A673 (cell line): ENCODE data around the gene USH1C. TPM values are rescaled to one million over a fixed set of nuclear protein-coding genes. Genes with fewer than 3 reads are reported as not detected.

ENCODE experiments used
- BruUV-seq: library from RNA; stranded (reverse); fragments of 400-500 nt; replicated peaks from 2 replicates; lab custom pipeline; 2021; lab: Mats Ljungman, UMichigan
- CTCF ChIA-PET: fragments of 300-600 bp; sonication (Branson Sonifier 250); formaldehyde crosslinking; loops from one replicate; lab custom pipeline; 2022; ENCODE audit warnings: antibody characterized with exemption; lab: Charles Lee
- POLR2A ChIA-PET: fragments of 300-600 bp; sonication (Branson Sonifier 250); formaldehyde crosslinking; loops from one replicate; lab custom pipeline; 2022; ENCODE audit warnings: antibody characterized with exemption; ENCODE audit not compliant: low non-redundant PET; lab: Charles Lee
- DNase-seq: peaks from one replicate; pipeline ENCODE4 v3.0.0-alpha.2; 2015; ENCODE audit warnings: low spot score
- H3K27ac ChIP-seq: fragments of 200-600 bp; sonication (generic); 2 replicates; pipeline ENCODE4 v1.5.1; 2016; ENCODE audit warnings: mixed run types, low read depth, mild to moderate bottlenecking, mixed read lengths, antibody characterized with exemption, low read length; ENCODE audit not compliant: poor library complexity, severe bottlenecking
- H3K27me3 ChIP-seq: fragments of 200-600 bp; sonication (generic); replicated peaks from 2 replicates; pipeline ENCODE4 v1.6.1; 2017; ENCODE audit warnings: mixed run types, low read depth, mild to moderate bottlenecking, mixed read lengths, antibody characterized with exemption, low read length; ENCODE audit not compliant: insufficient read depth, poor library complexity
- H3K36me3 ChIP-seq: fragments of 200-600 bp; sonication (generic); 2 replicates; pipeline ENCODE4 v1.6.1; 2016; ENCODE audit warnings: mixed run types, mild to moderate bottlenecking, mixed read lengths, antibody characterized with exemption, low read length; ENCODE audit not compliant: insufficient read depth, poor library complexity, severe bottlenecking
- H3K4me1 ChIP-seq: fragments of 200-600 bp; sonication (generic); 2 replicates; pipeline ENCODE4 v1.6.1; 2017; ENCODE audit warnings: mixed run types, mild to moderate bottlenecking, mixed read lengths, antibody characterized with exemption, low read length; ENCODE audit not compliant: insufficient read depth, poor library complexity, severe bottlenecking
- H3K4me3 ChIP-seq: fragments of 200-600 bp; sonication (generic); 2 replicates; pipeline ENCODE4 v1.5.1; 2016; ENCODE audit warnings: low read depth, mixed run types, mild to moderate bottlenecking, mixed read lengths, low read length; ENCODE audit not compliant: poor library complexity, severe bottlenecking
- H3K9me3 ChIP-seq: fragments of 200-600 bp; sonication (generic); 2 replicates; pipeline ENCODE4 v1.6.1; 2016; ENCODE audit warnings: mixed run types, low read depth, mild to moderate bottlenecking, mixed read lengths, antibody characterized with exemption, low read length; ENCODE audit not compliant: poor library complexity, severe bottlenecking
- CTCF ChIP-seq: fragments of 300-800, 200-600 bp; sonication (generic); conservative IDR thresholded peaks from 2 replicates; pipeline ENCODE4 v1.5.1; 2017; ENCODE audit warnings: low read depth, mild to moderate bottlenecking, antibody characterized with exemption, low read length, moderate library complexity, mixed read lengths
- EZH2 ChIP-seq: fragments of 200-600 bp; sonication (generic); IDR thresholded peaks from 2 replicates; pipeline ENCODE4 v1.6.1; 2017; ENCODE audit warnings: borderline replicate concordance, low read depth, mild to moderate bottlenecking, mixed read lengths, antibody characterized with exemption, low read length; ENCODE audit not compliant: poor library complexity, severe bottlenecking
- intact Hi-C: fragments of 100-400 bp; cut with micrococcal nuclease; formaldehyde crosslinking; loops from one replicate; pipeline ENCODE4 v1.10.0; 2022; ENCODE audit not compliant: unreplicated experiment
- total RNA-seq: library from RNA; stranded (reverse); gene quantifications from 2 replicates; pipeline ENCODE4 v1.2.3, GENCODE V29; 2021

The USH1C gene
- total RNA-seq, 1 experiment from 2014 or later = not detected

- Histone ChIP-seq H3K27ac (no peak overlapping the region), H3K36me3 (no peaks in the 10 kb centered on the region), H3K27me3 (no peaks in the 10 kb centered on the region), H3K4me1 (no peaks in the 10 kb centered on the region), H3K4me3 (no peak overlapping the region), H3K9me3 (no peaks in the 10 kb centered on the region)
- TF ChIP-seq CTCF = no peak
- TF ChIP-seq EZH2 = no peak
- intact Hi-C loops = no loop called here
- POLR2A ChIA-PET = no interaction called here
- CTCF ChIA-PET = no interaction called here
- no peak for DNase-seq
- no TSS peak for BruUV-seq
Measured at GRCh38 chr11:17515443-17516176, 28.6 kb downstream of the USH1C start.

GRCh38 chr11:17514476-17514875 is 29.7 kb downstream of the USH1C start:
- POLR2A ChIA-PET = no interaction called here

GRCh38 chr11:17513853-17514252 is 30.4 kb downstream of the USH1C start:
- Histone ChIP-seq H3K36me3 (no peaks in the 10 kb centered on the region), H3K27ac (no peak overlapping the region), H3K4me1 (no peaks in the 10 kb centered on the region), H3K27me3 (no peaks in the 10 kb centered on the region), H3K4me3 (no peak overlapping the region), H3K9me3 (no peaks in the 10 kb centered on the region)
- no peak for TF ChIP-seq EZH2
- no peak for TF ChIP-seq CTCF
- DNase-seq = no peak
- ChIA-PET CTCF (no interaction called here), POLR2A (no interaction called here)
- no TSS peak for BruUV-seq
- intact Hi-C loops = no loop called here

More at GRCh38 chr11:17514476-17514875, 29.7 kb downstream of the USH1C start:
- Histone ChIP-seq H3K27ac (no peak overlapping the region), H3K9me3 (no peaks in the 10 kb centered on the region), H3K4me1 (no peaks in the 10 kb centered on the region), H3K36me3 (no peaks in the 10 kb centered on the region), H3K4me3 (no peak overlapping the region), H3K27me3 (no peaks in the 10 kb centered on the region)
- intact Hi-C loops = no loop called here
- CTCF ChIA-PET = no interaction called here
- BruUV-seq = no TSS peak
- DNase-seq = no peak
- TF ChIP-seq EZH2 (no peak), CTCF (no peak)
